Stimulated activated naive CD8-positive, alpha-beta T cell treated with anti-CD3 and anti-CD28 coated beads, Interleukin-15, Interleukin-2, amounts not matched to agents 100 U/mL and 50 U/mL, for 24 hours (primary cell): ENCODE results near the gene LIPE.
A peak's percentile ranks its signal among the peaks of the same experiment; 100 is the strongest.
"Not testable (repeated sequence)": the region's sequence is repeated elsewhere in the genome, so short reads cannot be mapped to it uniquely, and the experiment has no call there.

Experiments
- ATAC-seq: fragments of 150-1000 bp; cut with Tn5 transposase; one replicate; pipeline ENCODE4 v1.10.0; 2021
- DNase-seq: peaks from one replicate; pipeline ENCODE4 v3.0.0; 2021

Gene LIPE

GRCh38 chr19:42448306-42448705 is 21.1 kb upstream of the LIPE start:
- not testable (repeated sequence) for DNase-seq, ATAC-seq

DNA sequence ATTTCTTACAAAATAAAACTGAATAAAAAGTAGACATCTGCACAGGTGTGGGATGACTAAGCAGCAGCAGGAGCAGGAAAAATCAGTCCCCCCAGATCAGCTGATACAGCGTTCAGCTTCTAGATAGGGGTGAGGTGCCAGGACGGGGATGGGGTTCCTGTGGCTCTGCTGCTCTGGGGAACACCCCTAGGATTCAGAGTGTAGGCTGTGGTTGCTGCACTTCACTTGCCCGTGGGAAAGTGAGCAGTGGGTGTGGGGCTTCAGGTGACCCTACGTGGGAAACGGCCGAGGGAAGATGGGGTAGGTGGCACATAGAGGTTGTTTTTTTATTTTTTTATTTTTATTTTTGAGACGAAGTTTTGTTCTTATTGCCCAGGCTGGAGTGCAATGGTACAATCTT is 18.8 kb upstream of the LIPE start:
- ATAC-seq: no peak

DNA sequence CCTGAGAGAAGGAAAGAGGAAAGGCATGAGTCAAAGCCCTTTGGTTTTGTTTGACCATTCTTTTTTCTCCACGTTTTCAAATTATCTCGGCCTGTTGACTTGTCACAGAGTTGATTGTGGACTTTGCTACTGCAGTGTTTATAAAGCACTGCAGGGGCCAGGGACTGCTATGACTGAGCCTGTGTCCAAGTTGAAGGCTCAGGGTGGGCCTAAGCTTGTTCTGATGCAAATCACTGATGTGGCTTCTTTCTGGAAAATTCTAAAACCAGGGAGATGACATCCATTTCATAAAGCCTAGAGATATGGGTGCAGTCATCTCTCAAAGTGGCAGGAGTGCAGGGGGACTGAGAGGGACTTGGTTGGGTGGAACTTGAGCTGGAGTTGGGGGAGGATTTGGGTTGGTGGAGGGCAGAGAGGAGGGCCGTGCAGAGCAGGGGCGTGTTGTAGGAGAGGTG is 16.8 kb upstream of the LIPE start:
- ATAC-seq: no peak

More for the DNA sequence above, 18.8 kb upstream of the LIPE start:
- DNase-seq: no peak

DNA sequence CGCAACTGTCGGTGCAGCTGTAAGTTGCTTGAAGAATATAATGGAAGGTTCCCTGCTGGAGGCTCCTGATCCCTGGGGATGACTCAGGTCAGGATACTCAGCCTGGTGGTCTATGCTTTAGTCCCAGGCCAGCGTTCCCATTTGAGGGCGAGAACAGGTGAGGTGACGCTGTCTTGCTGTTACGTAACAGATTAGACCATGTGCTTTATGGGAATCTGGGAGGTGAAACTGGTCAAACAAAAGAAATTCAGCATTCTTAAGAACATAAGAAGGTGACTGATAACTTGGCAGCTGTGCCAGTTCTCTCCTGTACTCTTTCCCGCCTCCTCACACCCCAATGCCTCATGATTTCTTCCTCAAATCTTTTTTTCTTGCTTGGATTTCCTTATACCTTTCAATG is 15.6 kb upstream of the LIPE start, which contains the start of gene CXCL17:
Gene CXCL17 (minus strand): TSS at position 114 of the 400 bp plus-strand sequence. CDS start 114 bp downstream, outside the sequence.
- no peak for ATAC-seq
- no peak for DNase-seq

More for the DNA sequence above, 16.8 kb upstream of the LIPE start:
- no peak for DNase-seq

DNA sequence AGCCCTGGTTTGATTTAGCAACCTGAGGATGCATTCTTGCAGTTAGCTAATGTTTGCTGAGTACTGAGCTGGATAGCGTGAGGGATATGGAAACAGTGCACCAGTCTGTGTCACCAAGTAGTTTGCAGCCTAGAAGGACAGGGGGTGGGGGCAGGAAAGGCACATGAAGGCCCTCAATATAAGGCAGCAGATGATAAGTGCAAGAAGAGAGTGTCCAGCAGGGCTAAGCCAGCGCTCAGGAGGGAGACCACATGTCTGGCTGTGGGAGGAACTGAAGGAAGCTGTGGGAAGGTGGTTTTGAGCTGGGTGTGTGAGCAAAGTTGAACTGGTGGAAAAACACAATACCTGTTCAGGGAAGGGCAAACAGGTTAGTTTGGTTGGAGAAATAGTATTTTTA is 13.9 kb upstream of the LIPE start:
- ATAC-seq (peak; percentile 25), DNase-seq (no peak)

GRCh38 chr19:42440357-42441048 is 13.3 kb upstream of the LIPE start:
- peak; percentile 90 for DNase-seq
- peak; percentile 56 for ATAC-seq

GRCh38 chr19:42436006-42436405 is 8.8 kb upstream of the LIPE start:
- DNase-seq: no peak
- ATAC-seq: no peak

DNA sequence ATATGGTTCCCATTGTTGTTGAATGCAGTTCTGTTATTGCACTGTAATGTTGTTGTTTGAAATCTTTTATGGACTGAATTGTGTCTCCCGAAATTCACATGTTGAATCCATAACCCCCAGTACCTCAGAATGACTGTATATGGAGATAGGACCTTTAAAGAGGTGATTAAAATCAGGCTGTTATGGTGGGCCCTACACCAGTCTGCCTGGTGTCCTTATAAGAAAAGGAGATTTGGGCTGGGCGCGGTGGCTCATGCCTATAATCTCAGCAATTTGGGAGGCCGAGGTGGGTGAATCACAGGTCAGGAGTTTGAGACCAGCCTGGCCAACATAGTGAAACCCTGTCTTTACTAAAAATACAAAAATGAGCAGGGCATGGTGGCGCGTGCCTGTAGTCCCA is 8.1 kb upstream of the LIPE start:
- no peak for ATAC-seq
- no peak for DNase-seq

DNA sequence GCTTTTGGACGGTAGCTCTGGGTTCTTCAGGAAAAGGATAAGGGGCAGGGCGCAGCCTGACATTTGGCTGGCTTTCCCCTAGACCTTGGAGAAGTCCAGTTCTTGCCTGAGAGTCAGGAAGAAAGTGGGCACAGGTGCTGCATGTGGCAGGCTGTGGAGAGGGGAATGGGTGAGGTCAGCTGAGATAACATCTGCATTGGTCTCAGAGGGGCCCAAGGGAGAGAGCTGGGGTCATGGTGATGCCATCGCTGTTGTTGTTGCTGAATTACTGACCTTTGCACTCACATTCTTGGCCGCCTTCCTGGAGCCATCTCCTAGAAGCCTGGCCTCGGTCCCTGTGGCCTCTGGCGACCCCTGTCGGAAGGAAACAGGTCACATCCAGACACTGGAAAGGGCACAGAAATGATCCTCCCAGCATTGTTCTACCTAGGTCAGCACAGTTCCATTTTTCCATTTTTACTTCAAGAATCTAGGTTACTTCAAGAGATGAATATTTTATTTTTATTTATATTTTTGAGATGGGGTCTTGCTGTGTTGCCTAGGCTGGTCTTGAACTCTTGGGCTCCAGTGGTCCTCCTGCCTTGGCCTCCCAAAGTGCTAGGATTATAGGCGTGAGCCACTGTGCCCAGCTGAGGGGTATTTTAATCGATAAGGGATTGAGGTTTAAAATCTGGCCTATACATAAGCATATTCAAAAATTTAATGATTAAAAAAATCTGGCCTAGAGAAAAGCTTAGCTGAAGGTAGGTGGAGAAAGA is 6.5 kb upstream of the LIPE start:
- ATAC-seq (peak; percentile 65), DNase-seq (peak; percentile 78)

DNA sequence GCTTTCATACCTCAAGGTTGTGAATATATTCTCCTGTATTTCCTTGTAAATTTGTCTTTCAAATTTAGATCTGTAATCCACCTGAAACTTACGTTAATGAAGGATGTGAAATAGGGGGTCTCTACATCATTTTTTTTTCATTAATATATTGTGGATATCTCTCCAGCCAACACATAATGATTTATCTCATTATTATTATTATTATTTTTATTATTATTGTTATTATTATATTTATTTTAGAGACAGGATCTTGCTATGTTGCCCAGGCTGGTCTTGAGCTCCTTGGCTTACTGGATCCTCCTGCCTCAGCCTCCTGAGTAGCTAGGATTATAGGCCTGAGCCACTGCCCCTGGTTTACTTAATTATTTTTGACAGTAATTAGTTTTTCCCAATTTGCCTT is 4.3 kb upstream of the LIPE start:
- DNase-seq: no peak
- no peak for ATAC-seq

DNA sequence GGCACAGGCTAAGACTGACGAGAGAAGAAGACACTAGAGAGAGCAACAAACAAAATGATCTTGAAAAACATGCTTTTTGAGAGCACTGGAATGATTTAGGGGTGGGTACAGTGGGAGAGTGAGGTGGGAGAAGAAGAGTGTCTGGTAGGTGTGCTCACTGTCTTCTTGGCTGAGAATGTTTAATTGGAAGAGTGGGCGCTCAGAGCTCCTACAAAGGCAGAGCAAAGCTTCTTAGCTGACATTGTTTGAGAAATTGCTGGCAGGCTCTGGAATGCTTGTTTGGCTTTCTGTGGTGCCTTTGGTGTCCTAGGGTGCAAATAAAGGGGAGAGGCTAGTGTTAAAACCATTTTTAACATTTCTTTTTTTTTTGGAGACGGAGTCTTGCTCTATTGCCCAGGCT is 1.5 kb upstream of the LIPE start:
- DNase-seq: no peak
- no peak for ATAC-seq

GRCh38 chr19:42426643-42427042 is 545 bp downstream of the LIPE start:
- DNase-seq: no peak
- no peak for ATAC-seq

GRCh38 chr19:42424712-42425131 is 2.5 kb downstream of the LIPE start:
- no peak for ATAC-seq
- no peak for DNase-seq

GRCh38 chr19:42424345-42424707 is 2.9 kb downstream of the LIPE start:
- ATAC-seq: no peak
- no peak for DNase-seq

DNA sequence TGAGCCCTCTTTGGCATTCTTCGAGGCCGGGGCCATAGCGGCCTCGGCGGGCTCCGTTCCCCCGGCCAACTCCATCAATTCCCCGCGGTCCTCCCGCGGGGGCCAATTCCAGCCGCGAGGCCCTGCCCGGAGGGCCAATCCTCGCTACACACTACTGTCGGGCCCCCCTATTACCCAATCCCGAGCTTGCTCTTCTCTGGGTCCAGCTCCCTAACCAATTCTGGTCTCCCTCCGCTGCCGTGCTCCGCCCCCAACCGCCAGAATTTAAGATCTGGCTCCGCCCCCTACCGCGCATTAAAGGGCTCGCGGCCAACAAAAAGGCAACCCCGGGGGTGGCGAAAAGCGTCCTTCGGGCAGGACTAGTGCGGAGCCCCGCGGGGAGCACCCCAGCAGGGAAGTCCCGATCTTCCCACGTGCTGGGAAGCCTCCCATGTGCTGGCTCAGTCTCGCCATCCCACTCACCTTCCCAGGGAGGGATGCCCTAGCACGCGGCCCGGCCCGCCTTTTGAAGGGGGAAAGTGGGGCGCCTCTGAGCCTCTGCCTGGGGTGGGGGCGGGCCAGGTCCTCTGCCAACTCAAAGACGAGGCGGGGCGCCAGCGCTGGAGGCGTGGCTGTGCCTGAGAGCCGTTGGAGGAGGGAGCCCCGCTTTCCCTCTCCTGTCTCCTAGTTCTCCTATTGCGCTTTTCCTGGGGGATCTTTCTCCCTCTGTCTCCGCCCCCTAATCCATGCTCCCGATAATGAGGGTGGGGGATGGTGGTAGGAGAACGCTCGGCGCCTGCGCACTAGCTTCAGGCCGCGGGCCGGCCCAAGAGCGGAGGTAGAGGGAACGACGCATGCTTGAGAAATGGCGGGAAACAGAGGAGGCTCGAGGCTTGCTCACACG is 3.5 kb downstream of the LIPE start:
- peak; percentile 94 for DNase-seq
- ATAC-seq: peak; percentile 95

GRCh38 chr19:42422901-42423461 is 4.2 kb downstream of the LIPE start:
- ATAC-seq (peak; percentile 58), DNase-seq (peak; percentile 55)

GRCh38 chr19:42422092-42422900 is 4.9 kb downstream of the LIPE start:
- no peak for ATAC-seq
- no peak for DNase-seq

DNA sequence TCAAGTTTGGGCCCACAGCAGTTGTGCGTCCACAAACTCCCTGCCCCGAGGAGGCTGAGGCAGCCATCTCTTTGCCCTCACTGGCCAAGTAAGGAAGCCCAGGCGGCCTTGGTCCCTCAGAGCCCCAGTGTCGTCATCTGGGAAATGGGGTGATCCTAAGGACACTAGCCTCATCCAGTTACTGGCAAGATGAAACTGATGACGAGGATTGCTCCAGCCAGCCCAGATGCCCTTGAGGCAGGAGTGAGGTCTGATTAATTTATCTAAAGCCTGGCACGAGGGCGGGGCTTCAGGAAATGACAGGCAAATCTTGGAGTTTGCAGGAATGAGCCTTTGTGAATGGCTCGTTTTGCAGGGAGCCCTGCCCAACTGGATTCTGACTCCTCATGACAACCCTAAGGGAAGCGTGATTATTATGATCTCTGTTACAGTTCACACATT is 5.6 kb downstream of the LIPE start:
- no peak for DNase-seq
- ATAC-seq: no peak

DNA sequence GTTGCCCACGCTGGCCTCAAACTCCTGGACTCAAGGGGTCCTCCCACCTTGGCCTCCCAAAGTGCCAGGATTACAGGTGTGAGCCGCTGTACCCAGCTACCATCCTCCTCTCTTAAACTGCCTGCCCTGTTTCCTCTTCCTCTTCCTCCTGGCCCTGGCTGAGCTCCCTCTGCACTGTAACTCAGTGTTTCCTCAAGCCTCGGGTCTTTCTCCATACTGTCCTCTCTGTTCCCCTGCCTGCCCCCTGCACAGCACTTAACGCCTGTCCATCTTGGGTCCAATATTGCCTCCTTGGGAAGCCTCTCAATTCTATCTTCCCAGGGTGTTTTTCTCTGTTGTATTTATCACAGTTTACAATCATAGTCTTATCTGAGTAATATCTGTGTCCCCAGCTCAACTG is 6.1 kb downstream of the LIPE start:
- ATAC-seq (no peak), DNase-seq (no peak)

DNA sequence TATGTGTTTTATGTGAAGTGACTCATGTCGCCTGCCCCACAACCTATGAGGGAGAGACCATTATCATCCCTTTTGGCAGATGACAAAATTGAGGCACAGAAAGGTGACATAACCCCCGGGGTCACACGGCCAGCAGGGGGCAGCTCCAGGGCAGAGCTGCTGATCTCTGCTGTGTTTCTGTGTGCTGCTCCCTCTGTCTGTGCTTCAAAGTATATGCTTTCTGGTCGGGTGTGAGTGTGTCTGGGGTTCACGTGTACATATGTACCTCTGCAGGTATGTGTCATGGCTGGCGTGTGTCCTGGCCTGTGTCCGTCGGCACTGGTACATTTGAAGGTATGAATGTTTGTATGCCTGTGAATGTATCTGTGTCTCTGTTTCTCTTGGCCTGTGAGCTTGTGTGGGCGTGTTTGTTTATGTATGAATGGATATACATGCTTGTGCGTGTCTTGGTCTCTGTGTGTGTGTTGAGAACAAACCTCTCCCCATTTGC is 7.1 kb downstream of the LIPE start:
- ATAC-seq: peak; percentile 48

DNA sequence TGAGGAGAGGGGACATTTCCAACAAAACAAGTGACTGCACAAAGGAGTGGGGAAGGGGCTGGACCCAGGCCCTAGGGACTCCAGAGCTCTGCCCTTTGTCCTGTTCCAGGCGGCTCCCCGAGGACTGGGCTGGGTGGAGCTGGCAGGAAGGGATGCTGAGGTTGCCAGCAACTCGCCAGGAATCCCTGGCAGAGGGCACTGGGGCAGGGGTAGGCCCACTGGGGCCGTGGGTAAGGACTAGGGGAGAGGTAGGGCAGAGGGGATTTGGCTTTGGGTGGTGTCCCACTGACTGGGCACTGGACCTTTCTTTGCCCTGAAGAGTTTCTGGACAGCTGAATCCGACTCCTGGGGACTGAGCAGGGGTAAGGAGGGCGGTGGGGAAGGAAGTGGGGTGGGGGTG is 7.9 kb downstream of the LIPE start:
- DNase-seq (no peak), ATAC-seq (no peak)

More for the DNA sequence above, 7.1 kb downstream of the LIPE start:
- DNase-seq: peak; percentile 84
